Measurements from ENCODE around the gene TMEM30A. TPM values are rescaled to one million over a fixed set of nuclear protein-coding genes. Genes with fewer than 3 reads are reported as not detected.

Gene TMEM30A
- total RNA-seq, result 113 TPM

DNA sequence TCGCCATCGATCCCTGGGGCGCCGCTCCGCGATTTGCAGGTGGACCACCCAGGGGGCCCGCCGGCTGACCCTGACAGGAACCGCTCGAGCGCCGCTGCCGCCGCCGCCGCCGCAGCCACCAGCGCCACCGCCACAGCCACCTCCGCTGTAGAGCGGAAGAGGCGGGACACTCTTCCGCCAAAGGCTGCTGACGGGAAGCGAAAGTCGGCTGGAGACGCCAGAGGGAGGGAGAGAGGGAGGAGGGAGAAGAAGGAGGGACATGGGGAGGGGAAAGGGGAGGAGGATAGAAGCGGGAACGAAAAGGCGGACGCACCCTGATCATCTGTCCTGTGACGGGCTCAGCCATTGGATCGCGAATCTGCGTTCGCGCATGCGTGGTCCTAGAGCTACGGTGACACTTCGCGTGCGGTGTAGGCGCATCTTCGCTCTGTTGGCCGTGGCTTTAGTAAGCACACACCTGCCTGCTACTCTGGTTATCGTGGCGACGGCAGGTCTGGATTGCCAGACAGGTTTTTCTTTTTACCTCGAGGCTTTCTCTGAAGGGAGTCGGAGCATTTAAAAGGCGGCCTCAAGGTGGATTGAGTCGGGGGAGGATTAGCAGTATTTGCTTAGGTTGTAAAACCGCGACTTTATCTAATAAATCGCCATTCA lies at the start of gene TMEM30A:
TMEM30A (minus strand) TSS at position 161 of the 651 bp plus-strand sequence; CDS start at position 7, 154 bp downstream.
- peak; percentile 99 for DNase-seq

DNA sequence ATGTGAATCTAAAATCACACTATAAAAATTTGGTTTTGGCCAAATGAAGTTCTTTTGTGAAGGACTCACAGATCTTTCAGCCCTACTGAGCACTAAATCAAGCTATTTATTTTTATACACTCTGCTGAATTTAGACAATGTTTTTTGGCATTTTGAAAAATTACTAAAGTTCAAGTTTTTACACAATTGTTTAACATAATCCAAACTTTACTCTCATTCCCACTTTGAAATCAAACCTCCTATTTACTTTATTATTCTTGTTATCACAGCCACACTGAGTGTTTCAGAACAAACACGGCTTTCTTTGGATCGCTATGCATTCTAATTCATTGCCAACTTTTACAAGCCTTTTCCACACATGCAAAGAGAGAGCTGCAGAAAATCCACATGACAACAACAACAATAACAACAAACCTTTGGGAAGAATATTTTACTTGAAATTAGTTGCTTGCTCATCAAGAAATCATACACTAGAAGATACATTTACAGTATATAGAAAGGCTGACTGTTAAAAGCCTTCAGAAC lies 49.1 kb upstream of the TMEM30A start:
- DNase-seq, result no peak

DNA sequence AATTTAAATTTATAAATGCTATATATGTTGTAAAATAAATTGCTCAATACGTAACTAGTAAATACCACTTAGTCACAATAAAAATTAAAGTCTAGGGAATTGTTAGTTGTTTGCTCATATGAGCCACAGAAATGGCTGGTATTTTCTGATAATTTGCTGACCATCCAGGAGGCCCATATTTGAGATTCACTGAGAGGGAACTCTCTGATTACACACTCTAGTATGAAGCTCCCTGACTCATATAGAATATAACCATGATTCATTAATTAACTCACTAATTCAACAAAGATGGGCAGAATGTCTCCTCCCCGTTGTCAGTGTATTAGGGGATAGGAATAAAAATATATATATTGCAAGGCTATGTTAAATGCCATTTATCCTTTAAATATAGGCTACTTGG lies 46.6 kb upstream of the TMEM30A start:
- DNase-seq, result no peak

DNA sequence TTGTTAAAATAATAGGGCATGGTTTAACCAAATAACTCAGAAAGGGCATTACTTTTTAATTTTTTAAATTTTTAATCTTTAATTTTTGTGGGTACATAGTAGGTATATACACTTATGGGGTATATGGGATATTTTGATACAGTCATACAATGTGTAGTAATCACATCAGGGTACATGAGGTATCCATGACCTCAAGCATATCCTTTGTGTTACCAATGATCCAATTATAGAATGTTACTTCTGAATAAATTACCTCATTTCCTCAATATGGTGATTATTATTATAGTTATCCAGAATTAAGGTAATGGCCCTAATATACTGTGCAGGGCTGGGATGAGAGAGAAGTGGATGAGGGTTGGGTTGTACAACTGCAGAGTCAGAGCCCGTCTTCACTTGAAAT lies 45.1 kb upstream of the TMEM30A start:
- DNase-seq, result no peak

DNA sequence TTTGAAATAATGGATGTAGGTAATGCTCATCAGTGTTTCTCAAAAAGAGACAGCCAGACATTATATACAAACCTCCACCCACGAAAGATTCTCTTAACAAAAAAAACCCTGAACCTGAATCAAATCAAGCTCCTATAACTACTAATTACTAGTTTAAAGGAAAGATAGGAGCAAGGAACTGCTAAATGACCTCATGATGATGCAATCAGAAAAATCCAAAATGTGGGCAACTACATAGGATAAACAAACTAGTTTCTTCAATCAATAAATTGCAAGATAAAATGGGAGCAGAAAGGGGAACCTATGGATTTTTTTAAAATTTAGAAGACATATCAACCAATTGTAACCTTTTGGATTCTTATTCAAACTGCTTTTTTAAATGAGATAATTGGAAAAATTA lies 43.2 kb upstream of the TMEM30A start:
- DNase-seq, result no peak

DNA sequence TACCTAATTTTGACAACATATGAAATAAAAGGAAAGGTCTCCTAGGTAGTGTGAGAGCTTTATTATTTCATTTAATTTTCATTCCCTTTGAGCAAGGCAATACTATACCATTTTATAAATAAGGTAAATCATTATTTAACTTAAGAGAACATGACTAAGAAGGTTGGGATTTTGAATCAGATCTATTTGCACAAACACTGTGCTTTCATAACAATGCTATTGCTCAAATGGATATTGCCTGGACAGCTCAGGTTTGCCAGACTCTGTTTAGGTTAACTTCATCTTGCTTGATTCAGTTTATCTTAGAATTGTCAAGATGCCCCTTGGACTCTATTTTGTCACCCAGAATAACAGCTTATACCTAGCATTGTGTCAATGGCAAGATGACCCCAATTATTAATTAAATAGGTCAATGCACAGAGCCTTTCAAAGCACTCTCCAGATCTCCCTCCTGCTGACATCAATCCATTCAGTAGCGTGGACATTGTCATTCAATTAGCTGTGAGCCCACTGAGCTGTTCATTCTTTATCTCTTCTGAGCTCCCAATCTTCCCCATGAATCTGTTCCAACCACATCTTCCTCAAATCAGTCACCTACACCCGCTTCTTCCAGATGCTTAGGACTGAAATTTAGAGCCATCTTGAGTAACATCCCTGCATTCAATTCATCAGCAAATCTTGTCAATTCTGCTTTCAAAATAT lies 42.1 kb upstream of the TMEM30A start:
- no peak for DNase-seq

DNA sequence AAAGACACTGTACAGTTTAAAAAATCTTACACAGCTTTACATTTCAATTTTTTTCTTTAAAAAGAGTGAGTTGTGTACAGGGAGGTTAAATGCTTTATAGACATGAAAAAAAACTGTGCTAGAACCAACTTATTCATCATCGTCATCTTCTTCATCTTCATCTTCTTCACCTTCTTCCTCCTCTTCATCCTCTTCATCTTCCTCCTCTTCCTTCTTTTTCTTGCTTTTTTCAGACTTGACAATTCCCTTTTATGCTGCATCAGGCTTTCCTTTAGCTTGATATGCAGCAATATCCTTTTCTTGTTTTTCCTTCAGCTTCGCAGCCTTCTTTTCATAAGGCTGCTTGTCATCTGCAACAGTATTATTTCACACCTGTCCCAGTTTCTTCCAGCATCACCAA lies 34.3 kb upstream of the TMEM30A start:
- no peak for DNase-seq

DNA sequence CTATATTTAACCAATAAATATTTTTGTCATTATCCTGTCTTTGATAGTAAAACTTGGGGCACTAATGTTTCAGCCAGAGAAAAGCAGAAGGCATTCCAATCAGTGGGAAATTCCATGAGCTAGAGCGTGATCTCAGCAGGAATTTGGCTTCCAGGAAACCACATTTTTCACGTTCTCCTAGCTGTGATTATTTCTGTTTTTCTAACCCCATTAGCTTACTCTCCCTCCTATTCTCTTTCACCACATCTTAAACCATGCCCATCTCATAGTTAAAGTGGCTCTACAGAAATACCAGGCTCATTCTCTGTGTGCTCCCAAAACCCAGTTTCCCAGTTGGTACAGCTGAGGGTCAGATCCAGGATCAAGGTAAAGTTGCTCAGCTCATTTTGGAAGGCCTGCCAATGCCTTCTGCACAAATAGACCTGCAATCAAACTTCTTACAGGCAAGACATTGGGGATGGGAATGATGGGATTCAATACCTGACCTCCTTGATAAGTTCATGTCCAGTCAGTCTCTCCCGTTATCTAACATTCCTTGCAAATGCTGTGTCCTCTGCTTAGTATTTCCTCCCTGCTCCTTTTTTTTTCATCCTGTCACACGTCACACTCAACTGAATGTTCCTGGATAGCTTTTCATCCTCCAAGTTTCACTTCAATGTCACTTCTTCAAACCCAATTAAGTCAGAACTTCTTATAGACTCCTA lies 33.1 kb upstream of the TMEM30A start:
- no peak for DNase-seq

DNA sequence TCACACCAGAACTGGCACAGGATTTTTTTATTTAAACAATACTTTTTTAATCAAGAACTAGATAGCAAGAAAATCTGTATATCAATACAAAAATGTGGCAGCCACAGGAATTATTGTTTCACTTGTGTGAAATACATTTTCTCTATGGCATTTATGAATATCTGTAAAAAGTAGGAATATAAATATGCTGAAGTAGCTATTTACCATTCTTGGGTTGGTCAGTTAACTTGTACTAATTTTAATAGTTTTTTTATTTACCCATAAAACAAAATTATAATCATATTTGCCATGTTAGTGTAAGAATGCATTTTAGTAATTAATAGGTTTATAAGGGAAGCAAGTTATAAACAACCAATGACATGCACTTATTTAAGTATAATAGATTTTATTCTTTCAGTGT lies 31.4 kb upstream of the TMEM30A start:
- DNase-seq, result no peak

DNA sequence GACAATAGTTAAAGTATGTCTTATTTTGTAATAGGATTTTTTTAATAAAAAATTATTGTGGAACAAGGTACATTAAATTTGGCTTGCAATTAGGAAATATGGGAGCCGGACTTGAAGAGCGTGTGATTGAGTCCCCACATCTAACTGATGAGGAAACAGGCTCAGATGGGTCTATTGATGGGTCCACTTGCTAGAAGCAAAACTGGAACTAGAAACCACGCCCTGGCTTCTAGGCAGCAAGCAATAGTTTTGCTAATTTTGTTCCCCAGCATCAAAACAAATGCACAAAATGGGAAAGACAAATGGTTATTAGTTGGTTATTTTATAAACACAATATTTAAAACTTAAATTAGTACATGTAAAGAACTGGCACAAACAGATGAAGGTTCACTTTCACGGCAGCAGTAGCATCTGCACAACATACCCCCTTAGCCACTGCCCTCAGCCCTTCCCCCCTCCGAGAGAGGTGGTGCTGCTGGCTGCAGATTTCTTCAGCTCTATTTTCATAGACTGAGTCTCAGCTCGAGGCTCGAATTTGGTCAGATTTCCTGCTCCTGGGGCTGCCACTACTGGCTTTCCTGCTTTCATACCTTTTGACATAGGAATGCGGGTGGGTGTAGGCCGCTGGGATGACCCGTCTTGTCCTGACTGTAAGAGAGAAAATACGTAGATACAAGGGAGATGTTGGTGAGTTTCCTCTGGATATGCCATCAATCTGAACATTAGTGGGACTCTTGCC lies 23.8 kb upstream of the TMEM30A start:
- DNase-seq, result no peak

DNA sequence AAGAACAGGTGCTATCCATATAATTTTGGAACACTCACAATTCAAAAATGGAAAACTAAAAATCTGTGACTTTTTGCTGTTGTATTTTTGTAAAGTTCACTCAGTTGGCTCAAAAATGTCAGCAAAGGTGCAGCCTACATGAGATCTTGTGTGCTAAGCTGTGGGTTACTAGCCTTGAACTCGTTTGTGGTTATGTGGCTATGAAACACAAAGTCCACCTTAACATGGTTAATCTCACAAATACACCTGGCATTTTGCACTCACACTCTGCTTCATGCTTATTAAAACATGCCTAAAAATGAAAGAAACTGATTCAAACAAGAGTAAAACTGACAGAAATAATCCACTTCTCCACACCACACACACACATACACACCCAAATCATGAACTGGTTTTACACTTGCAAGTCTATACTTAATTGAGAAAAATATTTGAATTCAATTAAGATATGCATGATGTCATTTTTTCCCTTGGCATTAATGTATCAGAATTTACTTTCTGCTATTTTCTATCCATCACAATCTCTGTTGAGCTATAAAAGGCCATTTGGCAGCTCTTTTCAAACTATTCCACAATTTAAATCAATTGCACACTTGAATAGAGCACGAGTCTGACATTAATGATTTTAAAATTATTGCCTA lies 22.9 kb upstream of the TMEM30A start:
- no peak for DNase-seq

DNA sequence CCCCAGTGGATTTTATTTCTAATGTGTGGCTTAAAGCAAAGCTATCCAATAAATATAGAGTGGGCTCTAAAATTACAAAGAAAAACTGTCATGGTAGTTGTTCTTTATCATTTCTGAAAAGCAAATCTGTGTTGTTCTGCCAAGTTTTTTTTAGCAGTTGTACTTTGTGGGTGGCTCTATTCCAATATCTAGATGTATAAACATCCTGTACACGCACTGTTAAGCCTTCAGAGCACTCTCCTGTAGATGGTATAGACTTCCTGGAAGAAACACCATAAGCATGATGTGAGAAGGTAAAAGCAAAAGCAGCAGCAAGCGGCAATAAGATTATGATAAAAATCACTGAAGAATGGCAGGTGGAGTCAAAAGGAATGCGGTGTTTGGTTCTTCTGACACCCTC lies 21.5 kb upstream of the TMEM30A start:
- DNase-seq, result peak; percentile 33

DNA sequence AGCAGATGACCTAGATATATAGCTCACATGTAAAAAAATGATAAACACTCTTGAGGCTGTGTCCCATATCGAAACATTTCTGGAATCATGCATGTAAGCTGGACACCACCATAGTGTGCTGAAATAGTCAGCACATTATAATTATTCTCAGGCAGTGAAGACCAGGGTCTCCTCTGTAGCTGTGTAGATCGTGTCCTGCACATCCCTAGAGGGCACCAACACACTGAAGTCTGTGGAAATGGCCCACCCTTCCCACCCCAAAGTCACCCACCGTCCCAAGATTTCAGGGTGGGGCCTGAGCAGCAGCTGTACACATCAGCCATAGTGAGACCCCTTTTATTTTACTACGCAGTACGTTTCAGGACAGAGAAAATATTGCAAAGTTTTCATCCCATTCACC lies 21.0 kb upstream of the TMEM30A start:
- no peak for DNase-seq

DNA sequence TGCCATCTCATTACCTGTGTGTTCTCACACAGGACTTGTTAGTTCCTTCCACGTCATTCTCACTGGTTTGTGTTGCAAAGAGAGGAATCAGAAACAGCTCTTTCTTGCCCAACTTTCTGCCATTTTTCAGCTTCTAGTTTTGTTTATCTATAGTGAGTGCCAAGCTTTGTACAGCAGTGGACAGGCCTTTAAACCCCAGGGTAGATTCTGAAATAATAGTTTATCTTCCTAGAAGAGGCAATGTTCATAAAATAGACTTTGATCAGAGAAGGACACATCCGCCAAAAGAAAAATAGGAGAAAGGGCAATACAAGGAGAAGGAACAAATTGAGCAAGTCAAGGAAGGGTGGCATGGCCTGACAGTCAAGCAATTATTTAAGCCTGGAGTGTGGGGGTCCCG lies 17.7 kb upstream of the TMEM30A start:
- DNase-seq, result no peak

DNA sequence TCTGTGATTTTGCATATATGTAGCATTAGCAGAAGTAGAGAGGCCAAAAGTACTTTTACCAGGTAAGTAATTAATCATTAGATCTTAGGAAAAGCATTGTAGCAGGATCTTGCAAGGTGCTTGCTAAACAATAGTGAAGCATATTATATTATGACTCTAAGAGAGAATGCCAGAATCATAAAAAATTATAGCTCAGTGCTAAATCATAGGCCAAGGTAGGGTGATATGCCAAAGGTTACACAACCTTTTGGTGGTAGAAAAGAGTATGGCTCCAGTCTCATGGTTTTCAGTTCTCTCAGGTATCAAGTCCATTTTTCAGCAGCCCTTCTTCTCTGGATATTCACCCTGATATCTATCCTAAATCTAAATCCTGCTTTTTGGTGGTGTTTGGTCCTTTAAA lies 16.9 kb upstream of the TMEM30A start:
- no peak for DNase-seq

DNA sequence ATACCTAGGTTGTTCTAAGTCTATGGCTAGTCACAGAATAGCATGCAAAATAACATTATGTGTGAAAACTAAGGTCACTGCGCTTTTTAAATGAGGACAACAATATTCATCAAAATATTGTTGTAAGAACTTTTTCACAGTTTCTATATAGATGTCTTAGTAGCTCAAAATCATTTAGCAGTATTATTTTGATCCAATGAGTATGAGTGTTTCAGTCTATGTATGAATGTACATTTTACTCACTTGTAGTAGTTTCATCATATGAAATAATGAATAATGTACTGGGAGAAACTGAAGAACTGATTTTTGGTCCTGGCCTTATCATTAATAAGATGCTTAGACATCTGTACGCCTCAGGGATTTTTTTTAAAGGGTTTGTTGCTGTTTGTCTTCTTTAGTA lies 16.5 kb upstream of the TMEM30A start:
- DNase-seq, result no peak

DNA sequence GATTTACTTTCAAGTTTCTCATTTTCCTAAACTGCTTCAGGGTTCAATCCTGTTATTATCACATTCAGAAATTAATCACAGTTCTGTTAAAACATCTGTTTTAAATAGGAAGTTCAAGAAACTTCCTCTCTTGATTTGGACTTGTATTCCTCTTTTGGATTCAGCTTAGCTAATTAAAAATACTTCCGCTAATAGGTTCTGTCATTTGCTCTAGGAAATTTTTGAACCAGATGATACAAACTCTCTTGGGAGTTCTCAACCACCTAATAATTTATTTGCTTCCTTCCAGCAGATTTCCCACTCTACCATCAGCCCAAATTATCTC lies 15.9 kb upstream of the TMEM30A start:
- DNase-seq, result no peak

DNA sequence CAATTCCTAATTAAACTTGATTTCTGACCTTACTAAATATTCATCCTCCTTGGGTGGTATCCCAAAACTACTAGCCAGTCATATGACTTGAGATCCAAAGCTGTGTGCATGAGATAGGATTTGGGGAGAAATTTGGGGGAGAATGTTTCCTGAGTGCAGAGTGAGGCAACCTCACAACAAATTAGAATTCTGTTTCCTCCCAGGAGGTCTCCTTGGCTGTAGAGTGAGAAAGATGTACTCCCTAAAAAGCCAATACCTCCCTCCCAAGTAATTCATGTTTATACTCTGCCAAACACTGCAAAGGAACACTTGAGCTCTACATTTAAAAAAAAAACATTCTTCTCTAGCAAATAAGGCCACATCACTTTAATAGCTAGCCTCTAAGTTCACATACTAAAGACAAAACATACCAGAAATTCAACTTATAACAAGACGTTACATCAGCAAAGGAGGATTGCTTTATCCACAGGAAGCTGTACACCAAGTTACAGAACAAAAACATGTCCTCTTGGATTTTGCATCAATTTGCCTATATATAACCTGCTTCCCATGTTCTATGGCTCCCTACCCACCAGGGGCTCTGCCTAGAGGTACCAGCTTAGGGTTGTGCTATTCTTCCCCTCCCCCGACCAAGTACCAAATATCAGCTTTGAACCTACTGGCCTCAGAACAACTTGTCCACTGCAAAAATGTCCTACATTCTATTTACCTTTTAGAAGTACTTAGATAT lies 15.4 kb upstream of the TMEM30A start:
- DNase-seq, result peak; percentile 54

DNA sequence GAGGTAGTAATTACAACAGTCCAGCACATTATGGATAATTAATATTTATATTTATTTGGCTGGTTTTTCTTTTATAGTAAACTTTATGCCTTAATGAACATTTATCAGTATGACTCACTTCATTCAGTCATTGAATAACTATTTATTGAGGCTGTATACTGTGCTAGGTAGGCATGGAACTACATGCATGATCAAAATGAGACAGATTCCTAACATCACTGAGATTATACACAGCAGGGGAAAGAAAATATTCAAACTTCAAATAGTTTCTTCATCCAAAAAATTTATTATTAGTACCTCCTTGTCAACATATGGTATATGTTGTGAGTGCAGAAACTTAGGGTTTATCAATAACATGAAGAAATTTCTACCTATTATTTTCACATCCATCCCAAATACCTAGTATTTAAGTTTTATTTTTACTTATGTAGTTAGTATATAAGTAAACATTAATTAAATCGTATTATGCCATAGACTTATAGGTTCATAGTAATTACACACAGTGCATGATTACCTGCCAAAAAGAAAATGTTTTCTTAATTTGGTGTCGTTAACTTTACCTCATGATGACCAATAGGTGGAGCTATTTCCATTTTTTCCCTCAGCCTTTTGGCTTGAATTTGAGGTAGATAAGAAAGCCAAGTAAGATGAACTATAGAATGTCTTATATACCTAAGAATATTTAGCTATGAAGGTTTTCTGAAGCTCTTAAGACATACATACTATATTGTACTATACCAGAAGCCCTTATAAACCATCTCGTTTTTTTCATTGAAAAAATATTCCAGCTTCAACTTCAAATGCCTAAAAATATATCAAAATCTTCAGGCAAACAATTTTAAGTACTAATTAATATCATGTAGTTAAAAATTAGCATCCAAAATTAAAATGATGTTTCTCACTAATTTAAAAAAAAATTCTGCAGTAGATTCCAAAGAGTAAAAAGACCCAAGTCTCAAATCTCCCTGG lies 12.5 kb upstream of the TMEM30A start:
- DNase-seq, result peak; percentile 86

DNA sequence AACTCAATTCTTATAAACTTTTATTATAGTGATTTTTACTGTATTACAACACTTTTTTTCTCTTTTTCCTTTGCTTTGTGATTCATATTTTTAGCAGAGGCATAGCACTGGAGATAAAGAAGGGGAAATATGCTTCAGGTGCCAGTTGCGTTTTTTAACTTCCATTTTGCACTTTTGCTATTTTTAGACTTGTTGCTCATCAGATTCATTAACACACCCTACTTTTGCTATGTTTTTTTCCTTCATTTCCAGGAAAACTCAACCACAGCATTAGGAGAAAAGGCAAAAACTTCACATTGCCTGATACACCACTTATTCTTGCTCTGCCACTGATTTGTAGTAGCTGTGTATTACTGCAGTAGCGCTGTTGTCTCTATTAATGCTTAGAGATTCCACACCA lies 8.0 kb upstream of the TMEM30A start:
- no peak for DNase-seq

Data from tongue (tissue), 2 donors.